ENCODE measurements around the gene CDH4. TPM values are rescaled to one million over a fixed set of nuclear protein-coding genes. Genes with fewer than 3 reads are reported as not detected.

Gene CDH4
- total and polyA plus RNA-seq, 2 donors (not counting 1 experiment from before 2014, with no cell fraction given): not detected

DNA sequence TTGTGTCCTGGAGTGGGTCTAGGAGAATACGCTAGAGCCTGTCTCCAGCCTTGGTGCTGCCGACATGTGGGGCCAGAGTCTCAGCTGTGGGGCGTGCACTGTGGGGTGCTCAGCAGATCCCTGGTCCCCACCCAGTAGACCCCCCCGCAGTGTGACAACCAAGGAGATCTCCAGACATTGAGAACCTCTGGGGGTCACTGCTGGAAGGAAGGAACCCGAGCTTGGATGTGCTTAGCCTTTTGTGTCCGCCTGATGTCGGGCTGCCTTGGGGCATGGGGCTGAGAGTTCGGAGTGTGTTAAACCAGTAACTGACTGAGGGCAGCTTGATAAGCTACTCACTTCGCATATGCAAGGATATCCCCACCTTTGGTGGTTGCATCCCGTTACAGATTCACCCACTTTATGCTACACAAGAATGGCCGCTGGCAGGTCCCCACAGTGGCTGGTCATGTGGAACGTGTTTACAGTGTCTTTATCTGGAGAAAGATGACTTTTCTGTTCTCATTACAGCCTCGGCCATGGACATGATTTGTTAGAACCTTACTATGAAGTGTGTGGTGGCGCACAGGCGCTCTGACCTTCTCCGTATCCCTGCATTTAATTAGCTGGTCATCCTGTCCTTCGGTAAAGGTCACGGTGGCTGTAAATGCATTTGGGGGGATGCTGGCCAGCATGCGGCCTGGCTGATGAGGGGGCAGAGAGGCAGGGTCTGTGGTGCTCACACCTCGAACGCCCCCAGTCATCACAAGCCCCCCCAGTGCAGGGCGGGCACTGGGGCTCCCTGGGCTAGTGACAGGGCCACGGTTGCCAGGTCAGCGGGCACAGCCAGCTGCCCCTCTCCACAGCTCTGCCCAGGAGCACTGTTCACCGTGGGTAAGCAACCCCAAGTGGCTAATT, 446.8 kb downstream of the CDH4 start:
- H3K27ac Mint-ChIP-seq: no peak overlapping the region
- H3K4me3 Mint-ChIP-seq: no peak overlapping the region
- Histone ChIP-seq H3K4me2 (replicated peaks; ENCODE audit: low read depth, low read length, poor library complexity, severe bottlenecking) (no peak overlapping the region), H3K36me3 (replicated peaks in 1 of 2; ENCODE audit: control extremely low read depth in 1 of 2, control insufficient read depth in 1 of 2, extremely low read depth in 1 of 2, insufficient read depth in 2 of 2, low read length in 1 of 2) (no peaks in the 10 kb centered on the region), H3K9ac (ENCODE audit: low read length) (no peak overlapping the region), H3K79me2 (ENCODE audit: control insufficient read depth, insufficient read depth, low read length) (no peaks in the 10 kb centered on the region), H3K27ac (ENCODE audit: low read length in 2 of 2) (no peak overlapping the region), H3K9me3 (ENCODE audit: control extremely low read depth in 1 of 3, control insufficient read depth in 2 of 3, insufficient read depth in 1 of 3, low read length in 2 of 3) (peaks cover 0 to 50% (median 0%) of the 10 kb centered on the region in 3 donors), H3K4me3 (ENCODE audit: control extremely low read depth in 1 of 5, extremely low read depth in 1 of 5, insufficient read depth in 1 of 5, low read depth in 2 of 5, low read length in 4 of 5) (no peak overlapping the region), H2AFZ (ENCODE audit: insufficient read depth, low read depth, low read length, poor library complexity, severe bottlenecking) (no peak overlapping the region), H3K4me1 (ENCODE audit: control insufficient read depth in 2 of 2, insufficient read depth in 2 of 2, low read length in 2 of 2) (no peaks in the 10 kb centered on the region), H3K27me3 (replicated peaks in 1 of 4; ENCODE audit: control extremely low read depth in 1 of 4, control insufficient read depth in 3 of 4, insufficient read depth in 4 of 4, low read length in 3 of 4) (no peaks in the 10 kb centered on the region), H4K20me1 (ENCODE audit: control insufficient read depth, insufficient read depth, low read length, poor library complexity, severe bottlenecking) (no peaks in the 10 kb centered on the region)
- WGBS (ENCODE audit: insufficient coverage): 91% methylated on average over 22 of the region's 25 CpGs
- no peaks in the 10 kb centered on the region for H3K4me1 Mint-ChIP-seq
- no peaks in the 10 kb centered on the region for H3K27me3 Mint-ChIP-seq
- ChIA-PET CTCF (no interaction called here), POLR2A (no interaction called here)
- TF ChIP-seq, protein P1, sequence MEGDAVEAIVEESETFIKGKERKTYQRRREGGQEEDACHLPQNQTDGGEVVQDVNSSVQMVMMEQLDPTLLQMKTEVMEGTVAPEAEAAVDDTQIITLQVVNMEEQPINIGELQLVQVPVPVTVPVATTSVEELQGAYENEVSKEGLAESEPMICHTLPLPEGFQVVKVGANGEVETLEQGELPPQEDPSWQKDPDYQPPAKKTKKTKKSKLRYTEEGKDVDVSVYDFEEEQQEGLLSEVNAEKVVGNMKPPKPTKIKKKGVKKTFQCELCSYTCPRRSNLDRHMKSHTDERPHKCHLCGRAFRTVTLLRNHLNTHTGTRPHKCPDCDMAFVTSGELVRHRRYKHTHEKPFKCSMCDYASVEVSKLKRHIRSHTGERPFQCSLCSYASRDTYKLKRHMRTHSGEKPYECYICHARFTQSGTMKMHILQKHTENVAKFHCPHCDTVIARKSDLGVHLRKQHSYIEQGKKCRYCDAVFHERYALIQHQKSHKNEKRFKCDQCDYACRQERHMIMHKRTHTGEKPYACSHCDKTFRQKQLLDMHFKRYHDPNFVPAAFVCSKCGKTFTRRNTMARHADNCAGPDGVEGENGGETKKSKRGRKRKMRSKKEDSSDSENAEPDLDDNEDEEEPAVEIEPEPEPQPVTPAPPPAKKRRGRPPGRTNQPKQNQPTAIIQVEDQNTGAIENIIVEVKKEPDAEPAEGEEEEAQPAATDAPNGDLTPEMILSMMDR (IDR thresholded peaks at IDR 0.05): no peak
- TF ChIP-seq EZH2 (IDR thresholded peaks at IDR 0.05; ENCODE audit: borderline replicate concordance, insufficient read depth, low read depth, low read length, poor library complexity, severe bottlenecking): no peak
- no peaks in the 10 kb centered on the region for H3K9me3 Mint-ChIP-seq (ENCODE audit: insufficient read depth)
- ATAC-seq (ENCODE audit: low read depth): no peak
- no peak for DNase-seq
- intact Hi-C loops (cut with micrococcal nuclease): no loop called here

All from B cell (primary cell).